HG03095 (cell line): Measurements from ENCODE around the gene RNF207.

ENCODE experiments used
- ATAC-seq: cut with Tn5 transposase; IDR thresholded peaks from one replicate; pipeline ENCODE4 v1.9.1; 2021; ENCODE audit warnings: moderate library complexity; ENCODE audit not compliant: unreplicated experiment

RNF207 gene

DNA sequence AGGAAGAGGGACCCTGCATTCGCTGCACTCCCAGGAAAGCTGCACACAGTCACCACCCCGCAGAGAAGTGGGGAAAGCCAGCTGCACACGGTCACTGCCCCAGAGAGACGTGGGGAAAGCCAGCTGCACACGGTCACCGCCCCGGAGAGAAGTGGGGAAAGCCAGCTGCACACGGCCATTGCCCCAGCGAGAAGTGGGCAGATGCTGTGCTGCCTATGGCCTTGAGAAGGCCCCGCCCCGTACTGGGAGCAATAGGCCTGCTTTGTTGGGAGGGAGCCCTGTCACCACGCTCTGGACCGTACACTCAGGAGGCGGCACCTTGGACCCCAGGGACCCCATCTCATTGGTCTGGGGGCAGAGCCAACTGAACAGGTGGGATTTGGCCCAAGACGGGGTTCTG is 59.2 kb downstream of the RNF207 start:
- no peak for ATAC-seq

DNA sequence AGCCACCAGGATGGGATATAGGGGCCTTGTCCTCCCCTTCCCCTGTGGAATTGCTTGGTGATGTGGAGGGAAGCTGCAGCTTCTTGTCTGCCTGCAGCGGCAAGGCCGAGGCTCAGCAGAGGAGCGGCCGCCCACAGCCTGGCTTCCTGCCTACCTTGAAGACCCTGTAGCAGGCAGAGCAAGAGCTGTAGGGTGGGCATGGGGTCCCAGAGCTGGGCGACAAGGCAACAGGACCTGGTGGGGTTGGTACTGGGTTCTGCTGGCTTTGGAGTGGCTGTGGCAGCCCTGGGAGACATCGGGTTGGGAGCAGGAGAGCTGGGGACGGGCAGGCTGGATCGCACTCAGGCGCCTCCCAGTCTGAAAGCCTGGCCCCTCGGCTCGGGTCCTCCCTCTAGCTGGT is 60.7 kb downstream of the RNF207 start:
- ATAC-seq, result no peak

DNA sequence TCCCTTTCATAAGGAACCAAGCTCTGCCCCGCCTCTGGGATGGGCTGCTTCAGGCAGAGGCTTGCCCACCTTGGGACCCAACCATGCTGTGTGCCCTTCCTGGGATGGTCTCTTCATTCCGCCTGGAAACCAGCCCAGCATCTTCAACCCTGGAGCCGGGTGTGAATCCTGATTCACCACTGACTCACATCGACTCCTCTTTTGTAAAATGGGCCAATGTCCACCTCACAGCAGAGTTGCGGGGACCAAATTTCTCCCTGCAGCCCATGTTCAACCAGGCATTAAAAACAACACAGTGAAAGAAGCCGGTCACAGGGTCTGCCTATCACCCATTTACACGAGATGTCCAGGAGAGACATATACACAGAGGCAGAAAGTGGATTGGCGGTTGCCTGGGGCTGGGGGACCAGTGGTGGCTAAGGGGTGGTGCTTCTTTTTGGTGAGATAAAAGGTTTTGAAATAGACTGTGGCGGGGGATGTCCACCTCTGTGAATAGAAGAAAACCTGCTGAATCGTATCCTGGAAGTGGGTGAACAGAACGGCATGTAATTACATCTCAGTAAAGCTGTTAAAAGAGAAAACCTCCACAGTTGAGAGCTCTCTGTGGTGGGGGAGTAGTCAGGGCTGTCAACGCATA is 61.9 kb downstream of the RNF207 start:
- ATAC-seq, result no peak

- ATAC-seq, result no peak
Measured at GRCh38 chr1:6268415-6268814, 62.5 kb downstream of the RNF207 start.

GRCh38 chr1:6269296-6269695 is 63.4 kb downstream of the RNF207 start:
- no peak for ATAC-seq

DNA sequence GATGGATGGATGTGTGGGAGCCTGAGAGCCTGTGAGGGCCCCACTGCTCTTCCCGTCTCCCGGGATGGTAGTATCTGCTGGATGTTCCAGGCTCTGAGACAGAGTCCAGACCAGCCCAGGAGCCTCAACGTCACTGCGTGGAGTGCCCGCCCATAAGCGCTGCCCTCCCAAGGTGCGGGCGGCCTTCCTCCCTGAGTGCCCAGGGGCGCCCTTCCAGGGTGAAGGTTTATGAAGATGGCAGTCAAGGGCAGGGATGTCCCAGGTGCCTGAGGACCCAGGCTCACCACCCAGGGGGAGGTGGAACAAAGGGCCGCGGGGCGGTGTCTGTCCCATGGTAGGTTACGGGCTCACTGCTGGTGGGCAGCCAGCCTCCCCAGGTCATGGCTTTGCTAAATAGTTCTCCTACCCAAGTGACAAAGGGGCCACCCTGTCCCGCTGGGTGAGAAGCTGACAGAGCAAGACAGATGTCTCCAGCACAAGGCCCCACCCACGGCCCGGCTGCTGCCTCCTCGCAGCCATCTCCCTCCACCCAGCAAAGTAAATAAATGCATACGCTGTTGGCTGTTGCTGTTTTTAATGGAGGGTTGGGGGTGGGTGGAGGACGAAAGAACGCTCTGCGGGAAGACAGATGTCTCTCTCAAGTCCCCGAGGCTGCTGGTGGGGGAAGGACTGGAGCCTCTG is 63.9 kb downstream of the RNF207 start:
- ATAC-seq, result no peak

DNA sequence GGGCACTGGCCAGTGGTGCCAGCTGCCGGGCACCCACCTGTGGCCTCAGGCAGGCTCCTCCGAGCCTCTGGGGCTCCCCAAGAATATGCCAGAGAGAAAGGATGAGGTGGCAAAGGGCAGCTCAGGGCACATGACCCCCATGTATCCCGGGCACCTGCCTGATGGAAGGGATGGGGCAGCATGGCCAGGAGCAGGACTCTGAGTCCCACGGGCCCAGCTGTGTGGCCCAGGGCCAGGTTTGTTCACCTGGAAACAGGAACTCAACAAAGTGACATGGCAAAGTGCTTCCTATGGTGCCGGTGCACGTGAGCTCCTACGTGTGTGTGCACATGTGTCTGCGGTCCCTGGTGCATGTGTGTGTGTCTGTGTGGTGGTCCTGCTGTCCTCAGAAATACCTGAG is 64.5 kb downstream of the RNF207 start:
- no peak for ATAC-seq
